Esophagus muscularis mucosa (tissue), 4 donors: Measurements from ENCODE around the gene NUP43.

Source experiments
- CTCF ChIP-seq, 3 experiments: fragments of 200-600 bp in 2 of 3; fragments of 450-650 bp in 1 of 3; sonication (generic) in 2 of 3; IDR thresholded peaks; one replicate each; pipeline ENCODE4 v1.5.1; 2017 to 2019; ENCODE audit warnings: antibody characterized with exemption in 3 of 3, mild to moderate bottlenecking in 2 of 3, moderate library complexity in 1 of 3
- EP300 ChIP-seq: sonication (generic); formaldehyde crosslinking; IDR thresholded peaks from one replicate; pipeline ENCODE4 v1.6.1; 2017; ENCODE audit warnings: antibody characterized with exemption
- POLR2AphosphoS5 ChIP-seq, 2 donors: sonication (generic); formaldehyde crosslinking; IDR thresholded peaks; one replicate each; pipeline ENCODE4 v1.6.1; 2017; ENCODE audit warnings: antibody characterized with exemption in 2 of 2

DNA sequence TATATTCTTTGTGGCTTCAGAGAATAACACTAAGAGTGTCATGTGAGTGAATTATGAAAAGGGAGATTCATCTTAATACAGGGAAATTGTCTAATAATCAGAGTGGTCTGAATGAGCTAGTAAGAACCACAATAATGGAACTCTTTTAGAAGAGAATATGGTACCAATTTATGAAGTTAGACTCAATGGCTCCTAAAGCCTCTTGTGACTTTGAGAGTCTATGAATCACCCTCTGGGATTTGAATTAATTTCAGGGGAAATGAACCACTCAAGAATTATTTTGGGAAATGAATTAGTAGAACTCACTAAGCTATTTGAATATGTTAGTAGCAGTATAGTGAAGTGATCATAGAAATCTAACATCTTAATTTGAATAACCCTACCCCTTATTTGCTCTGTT is 17.5 kb upstream of the NUP43 start:
- TF ChIP-seq POLR2AphosphoS5 (IDR thresholded peaks at IDR 0.05) (no peak), CTCF (IDR thresholded peaks at IDR 0.05) (no peak), EP300 (no peak)
